Hematopoietic multipotent progenitor cell treated with erythropoietin and hydrocortisone succinate and interleukin-3 and kit ligand, for 8 days (in vitro differentiated cells): Measurements from ENCODE around the gene ZNF584.
"Not testable (repeated sequence)": the region's sequence is repeated elsewhere in the genome, so short reads cannot be mapped to it uniquely, and the experiment has no call there.

ENCODE experiments used
- DNase-seq: peaks from one replicate; pipeline ENCODE4 v3.0.0-alpha.2; 2015

ZNF584 gene

DNA sequence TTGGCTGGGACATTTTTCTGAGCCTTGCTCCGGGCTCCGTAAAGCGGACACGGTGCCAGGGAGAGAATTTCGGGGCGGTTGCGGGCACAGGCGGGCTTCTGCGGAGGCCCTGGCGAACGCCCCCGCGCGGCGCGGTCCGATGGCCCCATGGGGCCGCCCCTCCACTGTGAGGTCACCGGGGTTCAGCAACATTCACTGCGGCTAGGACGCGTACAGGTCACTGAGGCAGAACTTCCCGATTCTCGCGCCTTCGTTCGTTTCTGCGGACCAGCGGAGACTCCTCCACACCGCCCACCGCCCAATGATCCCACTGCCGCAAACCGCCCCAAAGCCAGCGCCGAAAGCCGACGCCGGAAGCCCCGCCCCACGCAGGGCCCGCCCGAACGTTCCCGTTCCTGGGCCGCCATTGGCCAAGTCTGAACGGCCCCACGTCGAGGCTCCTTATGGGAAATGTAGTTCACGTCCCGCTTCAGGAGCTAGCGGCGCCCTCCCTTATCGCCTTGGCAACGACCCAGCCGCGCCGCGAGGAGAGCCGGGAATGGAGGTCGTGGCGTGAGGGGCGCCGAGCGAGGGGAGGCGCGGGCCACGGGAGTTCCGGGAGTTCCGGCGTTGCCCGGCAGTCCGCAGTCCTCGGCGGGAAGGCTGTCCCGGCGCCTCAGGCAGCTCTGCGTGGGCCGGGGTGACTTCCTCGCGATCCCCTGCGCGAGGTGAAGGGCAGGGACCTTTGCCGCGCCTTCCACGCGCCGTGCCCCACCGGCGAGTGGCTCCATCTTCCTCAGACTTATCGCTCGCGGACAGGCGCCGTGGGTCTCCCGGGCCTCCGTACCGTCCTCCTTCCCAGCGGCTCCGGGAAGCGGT, at the start of gene ZNF584:
TSS of gene ZNF584 (plus strand) at position 498 of the 858 bp plus-strand sequence. CDS start 499 bp downstream, outside the sequence.
- DNase-seq, result peak; percentile 97

DNA sequence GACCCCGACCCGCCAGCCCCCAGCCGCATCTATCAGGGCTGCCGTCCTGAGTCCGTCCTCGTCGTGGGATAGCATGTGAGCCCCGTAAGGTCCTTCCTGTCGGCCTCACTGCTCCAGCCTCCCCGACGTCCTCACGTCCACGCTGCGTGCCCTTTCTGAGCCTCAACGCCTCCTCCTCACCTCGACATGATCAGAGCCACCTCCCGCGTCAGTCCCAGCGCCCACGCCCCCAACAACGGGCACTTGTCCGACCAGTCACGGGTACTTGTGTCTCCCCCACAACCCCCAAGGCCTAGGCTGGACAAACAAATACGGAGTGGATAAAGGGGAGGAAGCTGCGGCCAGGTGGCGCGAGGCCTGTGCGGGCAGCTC, 46.6 kb upstream of the ZNF584 start:
- peak; percentile 79 for DNase-seq

DNA sequence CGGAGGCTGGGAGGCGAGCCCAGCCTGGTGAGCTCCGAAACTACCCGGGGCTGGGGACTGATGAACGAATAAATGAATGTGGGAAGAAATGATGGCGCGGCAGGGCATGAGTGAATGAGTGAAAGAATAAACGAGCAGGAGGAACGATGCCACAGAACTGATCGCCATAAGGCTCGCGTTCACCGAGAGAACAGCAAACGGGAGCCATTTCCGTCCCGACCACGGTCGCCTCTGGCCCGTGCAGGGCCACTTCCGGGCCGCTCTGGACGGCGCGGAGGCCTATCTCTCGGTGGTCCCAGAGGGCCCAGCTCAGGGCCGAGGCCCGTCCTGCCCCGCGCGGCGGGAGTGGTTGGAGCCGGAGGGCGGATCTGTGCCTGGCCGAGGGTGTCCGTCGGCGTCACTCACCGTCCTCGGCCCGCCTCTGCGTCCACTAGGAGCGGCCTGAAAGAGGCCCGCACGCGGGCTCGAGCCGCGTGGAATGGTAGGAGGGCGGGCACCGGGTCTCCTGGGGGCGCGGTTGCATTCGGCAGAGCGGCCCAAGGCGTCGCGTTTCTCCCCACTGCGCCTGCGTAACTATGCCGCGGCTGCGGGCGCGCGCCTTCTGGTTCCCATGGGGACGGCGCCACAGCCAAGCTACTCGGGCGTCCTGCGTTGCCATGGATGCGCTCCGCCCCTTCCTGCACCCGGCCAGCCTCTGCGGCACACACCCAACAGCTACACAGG, 46.0 kb upstream of the ZNF584 start, which contains the start of gene ZNF497:
TSS of gene ZNF497 (minus strand) at position 480 of the 723 bp plus-strand sequence. CDS start 5,116 bp downstream, outside the sequence.
- DNase-seq, result peak; percentile 97

DNA sequence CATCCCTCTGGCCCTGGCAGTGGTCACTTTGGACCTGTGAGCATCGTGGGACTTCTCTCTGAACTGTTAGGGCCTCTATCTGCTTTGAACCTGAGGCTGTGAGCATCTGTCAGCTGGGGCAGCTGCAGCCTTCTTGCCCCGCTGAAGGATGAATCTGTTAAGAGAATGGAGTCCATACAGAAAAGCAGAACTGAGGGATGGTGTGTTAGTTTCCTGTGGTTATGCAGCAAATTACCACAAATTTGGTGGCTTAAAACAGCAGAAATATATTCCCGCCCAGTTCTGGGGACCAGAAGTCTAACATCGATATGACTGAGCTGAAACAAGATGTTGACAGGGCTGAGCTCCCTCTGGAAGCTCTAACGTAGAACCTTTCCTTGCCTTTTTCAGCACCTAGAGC, 44.3 kb upstream of the ZNF584 start:
- DNase-seq, result peak; percentile 30

DNA sequence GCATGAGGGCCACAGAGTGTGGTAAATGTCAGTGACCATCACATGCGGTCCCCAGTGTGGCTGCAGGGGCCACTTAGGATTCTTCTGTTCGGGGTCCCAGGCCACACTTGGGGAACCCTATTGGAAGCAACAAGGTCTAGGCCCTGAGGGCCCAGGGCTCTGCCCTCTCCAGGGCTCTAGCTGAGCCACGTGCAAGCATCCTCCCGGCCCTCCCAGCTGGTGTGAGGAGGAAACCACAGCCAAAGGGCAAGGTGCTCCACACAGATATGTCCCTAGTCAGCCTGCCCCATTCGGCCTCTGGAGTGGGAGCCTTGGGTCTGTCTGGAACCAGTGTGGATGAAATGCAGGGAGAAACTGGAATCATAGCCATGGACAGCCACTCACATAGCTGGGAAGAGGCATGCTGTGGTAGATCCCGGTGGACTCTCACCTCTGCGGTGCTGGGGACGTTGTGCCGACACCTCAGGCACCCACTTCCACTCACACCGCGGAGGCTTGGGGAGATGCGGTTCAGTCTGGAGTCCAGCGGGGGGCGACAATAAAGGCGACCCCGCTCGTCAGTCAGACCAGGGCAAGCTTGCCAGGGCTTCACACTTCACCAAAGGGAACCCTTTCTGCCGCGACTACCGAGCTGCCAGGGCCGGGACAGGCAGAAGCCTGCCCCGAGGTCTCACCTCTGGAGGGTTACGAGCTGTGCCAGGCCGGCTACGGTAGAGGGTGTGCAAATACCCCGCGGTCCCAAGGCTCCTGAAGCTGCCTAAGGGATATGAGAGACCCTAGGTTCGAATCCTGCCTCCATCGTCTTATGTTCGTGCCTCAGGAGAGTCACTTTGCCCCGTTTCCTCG, 41.6 kb upstream of the ZNF584 start:
- no peak for DNase-seq

DNA sequence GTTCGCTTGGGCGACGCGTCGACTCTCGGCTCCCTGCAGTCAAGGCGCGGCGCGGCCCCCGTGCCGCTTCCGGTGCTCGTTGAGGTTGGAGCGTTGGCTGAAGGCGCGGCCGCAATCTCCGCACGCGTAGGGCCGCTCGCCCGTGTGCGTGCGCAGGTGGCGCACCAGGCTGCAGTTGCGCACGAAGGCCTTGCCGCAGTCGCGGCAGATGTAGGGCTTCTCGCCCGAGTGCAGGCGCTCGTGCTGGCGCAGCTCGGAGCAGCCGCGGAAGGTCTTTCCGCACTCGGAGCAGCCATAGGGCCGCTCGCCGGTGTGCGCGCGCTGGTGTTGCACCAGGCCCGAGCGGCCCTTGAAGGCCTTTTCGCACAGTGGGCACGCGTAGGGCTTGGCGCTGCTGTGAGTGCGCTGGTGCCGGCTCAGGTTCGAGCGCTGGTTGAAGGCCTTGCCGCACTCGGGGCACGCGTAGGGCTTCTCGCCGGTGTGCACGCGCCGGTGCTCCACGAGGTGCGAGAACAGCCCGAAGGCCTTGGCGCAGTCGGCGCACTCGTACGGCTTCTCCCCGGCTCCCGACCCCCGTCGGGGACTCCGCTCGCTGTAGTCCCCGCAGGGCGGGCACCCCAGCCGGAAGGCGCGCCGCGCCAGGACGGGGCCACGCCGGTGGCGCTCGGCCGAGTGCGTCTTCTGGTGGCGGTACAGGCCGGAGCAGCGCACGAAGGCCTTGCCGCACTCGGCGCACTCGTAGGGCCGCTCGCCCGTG, 40.6 kb upstream of the ZNF584 start:
- DNase-seq, result no peak

DNA sequence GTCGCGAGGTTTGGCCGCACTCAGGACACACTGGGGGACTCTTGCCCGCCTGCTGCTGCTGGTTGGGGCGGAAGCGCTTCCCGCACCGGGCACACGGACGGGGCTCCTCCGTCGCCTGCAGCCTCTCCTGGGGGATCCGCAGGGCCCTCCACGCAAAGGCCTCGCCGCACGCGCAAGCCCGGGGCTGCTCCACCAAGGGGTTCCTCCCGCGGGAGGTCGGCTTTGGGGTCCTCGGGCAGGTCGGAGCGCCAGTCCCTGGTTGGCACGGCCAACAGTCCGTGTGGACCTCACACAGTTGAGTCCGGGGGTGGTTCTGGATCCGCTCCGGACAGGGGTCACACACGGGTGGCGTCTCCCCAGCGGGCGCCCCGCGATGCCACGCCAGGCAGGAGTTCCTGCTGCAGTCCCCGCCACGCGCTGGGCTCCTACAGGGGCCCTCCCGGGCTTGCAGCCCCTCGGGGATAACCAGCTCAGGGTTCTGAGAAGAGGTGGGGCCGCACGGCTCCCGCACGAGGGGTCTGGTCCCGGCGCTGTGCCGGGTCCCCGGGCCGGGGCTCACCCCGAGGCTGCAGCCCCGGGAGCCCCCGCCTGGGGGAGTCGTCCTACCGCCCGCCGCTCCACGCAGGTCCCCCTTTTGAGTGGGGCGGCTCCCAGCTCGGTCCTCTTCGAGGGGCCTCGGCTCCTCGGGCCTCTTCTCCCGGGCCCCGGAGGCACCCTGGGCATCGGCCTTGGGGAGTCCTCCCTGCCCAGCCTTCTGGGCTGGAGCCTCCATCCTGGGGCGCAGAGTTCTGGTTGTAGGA, 39.7 kb upstream of the ZNF584 start:
- no peak for DNase-seq

DNA sequence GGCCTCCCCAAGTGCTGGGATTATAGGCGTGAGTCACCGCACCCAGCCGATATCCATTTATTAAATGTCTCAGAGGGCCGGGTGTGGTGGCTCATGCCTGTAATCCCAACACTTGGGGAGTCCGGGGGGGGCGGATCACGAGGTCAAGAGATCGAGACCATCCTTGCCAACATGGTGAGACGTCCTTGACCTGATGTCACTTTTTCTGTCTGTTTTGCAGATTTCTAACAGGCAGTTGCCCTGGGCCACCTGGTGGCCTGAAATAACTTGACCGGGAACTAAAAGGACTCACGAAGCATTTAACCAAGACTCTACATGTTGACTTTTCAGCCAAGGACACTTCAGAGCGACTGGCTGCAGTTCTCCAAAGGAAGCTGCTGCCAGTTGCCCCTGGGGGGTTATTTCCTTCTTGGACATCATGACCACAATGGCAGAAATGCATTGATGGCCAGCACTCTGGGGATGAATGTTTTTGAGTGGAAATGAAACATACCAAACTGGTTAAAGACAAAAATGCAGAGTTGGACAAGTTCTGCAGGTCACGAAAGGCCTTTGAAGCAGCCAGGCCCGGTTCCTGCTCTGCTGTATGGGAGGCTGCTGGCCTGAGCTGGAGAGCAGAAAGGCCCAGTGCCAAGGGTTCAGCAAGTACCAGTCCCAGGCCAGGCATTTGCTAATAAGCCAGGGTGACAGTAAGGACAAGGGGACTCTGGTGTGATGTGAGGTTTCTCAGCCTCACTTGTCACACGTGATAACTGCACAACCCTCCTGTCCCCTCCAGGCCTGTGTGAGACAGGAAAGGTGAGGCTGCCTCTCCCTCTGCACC, 35.9 kb upstream of the ZNF584 start:
- DNase-seq, result no peak

DNA sequence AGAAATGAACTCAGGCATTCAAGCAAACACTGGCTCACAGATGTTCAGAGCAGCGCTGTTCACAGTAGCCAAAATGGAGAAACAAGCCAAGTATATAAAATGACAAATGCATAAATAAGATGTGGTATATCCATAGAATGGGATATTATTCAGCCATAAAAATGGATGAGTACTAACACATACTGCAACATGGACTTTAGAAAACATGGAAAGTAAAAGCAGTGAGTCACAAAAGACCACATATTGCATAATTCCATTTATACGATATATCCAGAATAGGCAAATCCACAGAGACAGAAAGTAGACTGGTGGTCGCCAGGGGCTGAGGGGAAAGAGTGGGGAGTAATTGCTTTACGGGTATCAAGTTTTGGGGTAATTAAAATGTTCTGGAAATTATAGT, 34.2 kb upstream of the ZNF584 start:
- no peak for DNase-seq

DNA sequence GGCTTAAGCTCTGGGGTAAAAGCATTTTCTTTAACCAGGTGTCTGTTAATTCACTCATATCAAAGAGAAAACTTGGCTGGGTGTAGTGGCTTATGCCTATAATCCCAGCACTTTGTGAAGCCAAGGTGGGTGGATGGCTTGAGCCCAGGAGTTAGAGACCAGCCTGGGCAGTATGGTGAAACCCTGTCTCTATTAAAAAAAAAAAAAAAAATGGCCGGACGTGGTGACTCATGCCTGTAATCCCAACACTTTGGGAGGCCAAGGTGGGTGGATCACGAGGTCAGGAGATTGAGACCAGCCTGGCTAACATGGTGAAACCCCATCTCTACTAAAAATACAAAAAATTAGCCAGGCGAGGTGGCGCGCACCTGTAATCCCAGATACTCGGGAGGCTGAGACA, 31.7 kb upstream of the ZNF584 start:
- not testable (repeated sequence) for DNase-seq

DNA sequence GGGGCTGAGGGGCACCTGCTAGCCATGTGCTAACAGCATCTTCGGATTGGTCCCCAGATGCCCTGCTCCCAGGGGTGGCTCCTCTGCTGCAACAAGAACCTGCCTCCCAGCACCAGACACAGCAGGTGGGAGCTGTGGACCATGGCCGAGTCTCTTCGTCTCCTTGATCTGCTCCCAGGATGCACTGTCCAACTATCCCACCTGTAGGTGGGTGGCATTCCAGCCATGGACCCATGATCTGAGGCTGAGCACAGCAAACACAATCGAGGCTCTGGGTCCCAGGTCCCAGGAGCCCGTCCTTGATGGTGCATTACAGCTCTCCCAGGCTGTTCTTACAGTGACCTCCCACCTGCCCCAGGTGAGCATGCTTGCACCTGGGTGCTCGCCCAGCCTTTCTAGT, 29.2 kb upstream of the ZNF584 start:
- no peak for DNase-seq

DNA sequence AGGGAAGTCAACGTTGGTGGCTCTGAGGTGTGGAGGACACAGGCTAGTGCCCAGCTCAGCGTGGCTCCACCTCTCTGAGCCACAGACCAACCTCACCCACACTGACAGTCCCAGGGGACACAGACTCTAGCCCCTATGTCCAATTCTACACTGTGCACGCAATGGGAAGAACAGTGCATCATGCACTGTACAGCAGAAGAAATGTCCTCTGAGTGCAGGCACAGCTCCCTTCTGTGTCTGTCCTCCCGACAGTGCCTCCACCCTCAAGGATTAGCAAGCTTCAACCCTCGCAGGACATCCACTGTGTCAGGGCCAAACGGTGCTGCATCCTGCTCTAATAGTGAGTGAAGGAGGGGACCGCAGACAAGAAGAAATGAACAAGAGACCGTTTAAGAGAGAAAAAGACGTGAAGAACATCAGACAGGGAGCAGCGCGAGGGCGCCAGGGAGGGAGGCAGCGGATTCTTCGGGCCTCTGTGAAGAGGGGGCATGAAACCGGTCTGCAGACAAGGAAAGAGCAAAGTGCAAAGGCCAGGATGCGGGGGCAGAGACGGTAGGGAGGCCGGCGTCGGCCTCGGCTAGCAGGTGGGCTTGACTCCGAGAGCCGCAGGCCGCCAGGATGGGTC, 28.3 kb upstream of the ZNF584 start:
- no peak for DNase-seq

DNA sequence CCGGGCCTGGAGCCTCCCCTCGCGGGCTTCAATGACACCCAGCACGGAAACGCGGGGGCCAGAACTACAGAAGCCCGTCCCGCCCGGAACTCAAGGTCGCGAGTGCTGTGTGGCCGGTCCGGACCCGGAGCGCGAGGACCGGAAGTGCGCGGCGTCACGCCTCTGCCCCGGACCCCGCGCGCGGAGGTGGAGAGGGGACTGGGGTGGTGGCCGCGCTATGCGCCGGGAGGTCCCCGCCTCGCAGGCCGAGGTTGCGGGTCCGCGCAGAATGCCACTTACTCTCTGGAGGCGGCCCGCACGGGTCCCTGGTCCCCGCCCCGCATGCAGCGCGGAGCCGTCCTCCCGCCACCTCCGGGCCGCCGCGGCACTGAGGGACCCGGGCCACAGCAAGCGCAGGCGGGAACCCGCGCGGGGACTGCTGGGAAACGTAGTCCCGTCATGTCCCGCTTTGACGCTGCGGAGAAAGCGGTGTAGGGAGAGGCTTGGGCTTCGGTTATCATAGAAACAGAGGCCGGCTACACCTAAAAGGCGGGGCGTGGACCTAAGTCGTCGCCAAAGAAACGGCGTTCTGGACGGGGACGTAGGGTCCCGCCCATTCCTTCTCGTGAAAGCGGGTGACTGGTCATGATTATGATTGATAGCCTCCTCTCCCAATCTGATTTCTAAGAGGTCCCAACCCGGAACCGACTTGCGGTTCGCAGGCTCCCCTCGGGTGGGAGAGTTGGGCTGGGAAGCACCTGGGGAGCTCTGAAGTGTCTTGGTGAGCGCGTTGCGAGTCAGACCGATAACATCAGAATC, 27.6 kb upstream of the ZNF584 start, which contains the start of gene ZNF837:
TSS of gene ZNF837 (minus strand) at position 369 of the 798 bp plus-strand sequence. CDS start 11,698 bp downstream, outside the sequence.
- DNase-seq, result peak; percentile 100

DNA sequence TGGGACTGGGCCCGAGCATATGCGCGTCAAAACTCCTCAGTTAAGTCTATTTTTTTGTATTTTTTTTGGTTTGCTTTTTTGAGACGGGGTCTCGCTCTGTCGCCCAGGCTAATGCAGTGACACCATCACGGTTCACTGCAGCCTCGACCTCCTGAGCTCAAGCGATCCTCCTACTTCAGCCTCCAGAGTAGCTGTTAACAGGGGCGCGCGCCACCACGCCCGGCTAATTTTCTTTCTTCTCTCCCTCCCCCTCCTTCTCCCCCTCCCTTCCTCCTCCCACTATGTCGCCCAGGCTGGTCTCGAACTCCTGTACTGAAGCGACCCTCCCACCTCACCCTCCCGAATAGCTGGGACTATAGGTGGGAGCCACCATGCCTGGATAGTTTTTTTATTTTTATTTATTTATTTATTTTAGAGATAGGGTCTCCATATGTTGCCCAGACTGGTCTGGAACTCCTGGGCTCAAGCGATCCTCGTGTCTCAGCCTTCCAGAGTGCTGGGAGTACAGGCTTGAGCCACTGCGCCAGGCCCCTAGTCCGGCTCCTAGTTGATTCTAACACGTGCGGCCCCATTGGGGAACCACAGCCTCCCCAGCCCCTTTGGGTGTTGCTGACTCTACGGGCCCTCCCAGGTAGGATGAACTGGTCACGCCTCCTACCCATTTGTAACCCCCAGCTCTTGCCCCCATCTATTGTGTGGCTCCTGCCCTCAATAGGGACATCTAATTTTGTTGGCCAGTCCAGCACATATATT, 26.8 kb upstream of the ZNF584 start:
- no peak for DNase-seq

DNA sequence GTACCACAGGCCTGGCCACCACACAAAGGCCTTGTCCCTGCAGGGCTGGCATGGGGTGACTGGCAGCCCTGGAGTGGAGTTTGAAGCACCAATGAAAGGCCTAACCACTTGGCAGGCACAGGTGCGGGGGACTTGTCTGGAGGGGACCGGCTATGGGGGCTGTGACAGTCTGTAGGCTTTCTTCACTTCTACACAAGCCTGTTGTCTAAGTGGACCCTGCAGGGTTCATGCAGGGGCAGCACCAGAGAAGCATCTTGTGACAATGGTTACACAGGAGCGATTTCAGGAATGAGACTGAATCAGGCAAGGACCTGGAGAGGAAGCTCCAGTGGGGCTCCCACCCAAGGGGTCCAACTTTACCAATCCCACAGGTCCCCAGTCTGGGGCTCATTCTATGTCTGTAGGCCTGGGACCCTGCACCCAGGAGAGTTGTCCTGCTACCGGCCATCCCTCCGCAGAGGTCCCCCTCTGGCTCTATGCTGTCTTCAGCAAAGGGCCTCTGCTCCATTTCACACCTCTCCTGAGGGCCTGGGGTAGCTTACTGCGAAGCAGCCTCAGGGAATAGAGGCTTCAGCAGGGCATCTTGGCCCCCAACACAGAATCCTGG, 25.3 kb upstream of the ZNF584 start:
- no peak for DNase-seq

DNA sequence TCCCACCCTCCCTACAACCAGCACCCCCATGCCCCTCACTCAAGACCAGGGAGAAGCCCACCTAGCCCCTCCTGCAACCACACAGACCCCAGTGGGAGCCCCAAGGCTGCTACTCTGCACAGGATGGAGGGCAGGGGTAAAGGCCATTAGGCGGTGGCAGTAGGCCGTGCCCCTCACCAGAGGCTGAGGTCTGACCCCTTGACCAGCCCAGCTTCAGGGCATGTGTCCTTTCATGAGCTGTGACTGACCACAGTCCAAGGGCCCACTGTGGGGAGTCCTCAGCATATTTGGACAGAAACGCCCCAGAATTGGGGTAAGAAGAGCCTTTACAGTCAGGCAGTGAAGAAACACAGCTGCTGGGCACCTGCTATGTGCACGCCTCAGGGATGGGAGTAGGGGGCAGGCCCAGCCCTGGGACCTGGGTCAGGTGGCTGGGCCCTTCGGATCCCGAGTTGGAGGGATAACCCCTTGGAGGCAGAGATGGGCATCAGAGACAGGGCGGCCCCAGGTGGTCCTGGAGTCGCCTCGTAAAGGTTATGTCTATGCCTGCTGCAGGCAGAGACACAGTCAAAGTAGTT, 23.0 kb upstream of the ZNF584 start:
- no peak for DNase-seq

DNA sequence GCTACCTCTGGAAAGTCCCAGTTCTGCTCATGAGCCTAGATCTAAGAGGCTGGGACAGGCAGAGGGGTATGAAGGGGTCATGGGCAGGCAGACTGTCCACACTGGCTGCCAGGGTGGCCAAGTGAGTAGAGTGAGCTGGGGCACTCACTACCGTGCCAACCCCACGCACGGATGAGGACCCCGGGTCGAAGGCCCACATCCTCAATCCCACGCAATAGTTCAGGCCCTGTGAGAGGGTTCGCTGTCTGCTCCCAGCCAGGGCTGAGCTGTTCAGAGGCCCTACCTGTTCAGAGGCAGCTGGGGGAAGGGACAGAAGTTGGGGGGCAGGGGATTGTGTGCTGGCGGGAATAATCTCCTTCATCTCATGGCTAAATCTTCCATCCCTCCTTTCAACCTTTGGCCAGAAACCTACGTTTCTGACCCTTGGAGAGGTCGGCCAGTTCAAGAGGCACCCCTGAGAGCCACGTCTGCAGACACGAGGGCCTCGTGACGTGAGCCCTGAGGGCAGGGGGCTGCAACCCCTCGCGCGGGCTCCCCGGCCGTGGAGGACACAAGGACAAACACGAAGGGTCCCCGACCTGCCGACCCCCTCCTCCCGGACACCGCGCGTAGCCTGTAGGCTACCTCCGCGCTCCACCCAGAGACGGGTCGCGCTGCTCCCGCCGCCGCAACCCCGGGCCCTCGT, 22.4 kb upstream of the ZNF584 start:
- DNase-seq, result peak; percentile 35
